Effector memory CD8-positive, alpha-beta T cell (primary cell): ENCODE data around the gene RNU2-63P.
"Not testable (repeated sequence)": the region's sequence is repeated elsewhere in the genome, so short reads cannot be mapped to it uniquely, and the experiment has no call there.

Experiments
- ATAC-seq: fragments of 150-1000 bp; cut with Tn5 transposase; replicated peaks from 2 replicates; pipeline ENCODE4 v1.10.0; 2021; ENCODE audit warnings: mild to moderate bottlenecking, moderate library complexity
- DNase-seq, 3 experiments: peaks; one replicate each; pipeline ENCODE4 v3.0.0; 2021
- H3K27ac Mint-ChIP-seq, 2 donors: one replicate each; pipeline ENCODE4 v1.8.0; 2022; ENCODE audit warnings: mild to moderate bottlenecking in 2 of 2, mixed read lengths in 2 of 2, moderate library complexity in 2 of 2
- H3K27me3 Mint-ChIP-seq, 2 donors: one replicate each; pipeline ENCODE4 v1.8.0; 2022; ENCODE audit warnings: mixed read lengths in 2 of 2
- H3K36me3 Mint-ChIP-seq: one replicate; pipeline ENCODE4 v1.8.0; 2022; ENCODE audit warnings: mild to moderate bottlenecking, moderate library complexity, mixed read lengths; ENCODE audit not compliant: insufficient read depth
- H3K4me1 Mint-ChIP-seq, 2 donors: one replicate each; pipeline ENCODE4 v1.8.0; 2022; ENCODE audit warnings: low read depth in 2 of 2, mixed read lengths in 2 of 2
- H3K4me3 Mint-ChIP-seq, 2 donors: one replicate each; pipeline ENCODE4 v1.8.0; 2022; ENCODE audit warnings: mild to moderate bottlenecking in 2 of 2, mixed read lengths in 2 of 2, moderate library complexity in 2 of 2
- H3K9me3 Mint-ChIP-seq, 2 donors: one replicate each; pipeline ENCODE4 v1.8.0; 2022; ENCODE audit warnings: mixed read lengths in 2 of 2

Gene RNU2-63P

GRCh38 chr2:88048541-88048940 is 32.2 kb upstream of the RNU2-63P start:
- DNase-seq (no peak), ATAC-seq (no peak)
- Mint-ChIP-seq H3K4me3 (no peak overlapping the region), H3K36me3 (peaks cover under 1% of the 10 kb centered on the region), H3K4me1 (peaks cover 11 to 31% of the 10 kb centered on the region in 2 donors), H3K27me3 (no peaks in the 10 kb centered on the region), H3K27ac (no peak overlapping the region), H3K9me3 (no peaks in the 10 kb centered on the region)

- H3K27ac Mint-ChIP-seq: peak overlapping the region in 1 of 2 donors; percentile 42
- H3K4me1 Mint-ChIP-seq: peaks cover 13 to 27% of the 10 kb centered on the region in 2 donors
- not testable (repeated sequence) for DNase-seq, H3K9me3 Mint-ChIP-seq, H3K27me3 Mint-ChIP-seq, H3K36me3 Mint-ChIP-seq, ATAC-seq, H3K4me3 Mint-ChIP-seq
Observed at GRCh38 chr2:88045561-88045960, 29.2 kb upstream of the RNU2-63P start.

GRCh38 chr2:88042476-88042875 is 26.1 kb upstream of the RNU2-63P start:
- peaks cover 18 to 36% of the 10 kb centered on the region in 2 donors for H3K4me1 Mint-ChIP-seq
- H3K4me3 Mint-ChIP-seq: no peak overlapping the region
- H3K27ac Mint-ChIP-seq: peak overlapping the region in 1 of 2 donors; percentile 84
- ATAC-seq (no peak), DNase-seq (no peak)
- no peaks in the 10 kb centered on the region for H3K9me3 Mint-ChIP-seq
- H3K36me3 Mint-ChIP-seq: no peaks in the 10 kb centered on the region
- no peaks in the 10 kb centered on the region for H3K27me3 Mint-ChIP-seq

- no peak for ATAC-seq
- Mint-ChIP-seq H3K4me3 (no peak overlapping the region), H3K9me3 (no peaks in the 10 kb centered on the region), H3K4me1 (peaks cover 14 to 39% of the 10 kb centered on the region in 2 donors), H3K36me3 (peaks cover 6% of the 10 kb centered on the region), H3K27ac (peak overlapping the region in 1 of 2 donors; percentile 6), H3K27me3 (no peaks in the 10 kb centered on the region)
- DNase-seq: no peak
Observed at GRCh38 chr2:88038263-88039105, 22.1 kb upstream of the RNU2-63P start.

- ATAC-seq (no peak), DNase-seq (no peak)
- peaks cover 12 to 27% of the 10 kb centered on the region in 2 donors for H3K4me1 Mint-ChIP-seq
- H3K4me3 Mint-ChIP-seq: no peak overlapping the region
- no peaks in the 10 kb centered on the region for H3K9me3 Mint-ChIP-seq
- H3K27me3 Mint-ChIP-seq: no peaks in the 10 kb centered on the region
- H3K36me3 Mint-ChIP-seq: peaks cover 19% of the 10 kb centered on the region
- no peak overlapping the region for H3K27ac Mint-ChIP-seq
Observed at GRCh38 chr2:88036606-88037005, 20.3 kb upstream of the RNU2-63P start.

GRCh38 chr2:88036182-88036581 is 19.8 kb upstream of the RNU2-63P start:
- H3K4me1 Mint-ChIP-seq: peaks cover 12 to 27% of the 10 kb centered on the region in 2 donors
- DNase-seq (no peak), ATAC-seq (no peak)
- no peaks in the 10 kb centered on the region for H3K27me3 Mint-ChIP-seq
- peaks cover 21% of the 10 kb centered on the region for H3K36me3 Mint-ChIP-seq
- no peaks in the 10 kb centered on the region for H3K9me3 Mint-ChIP-seq
- H3K4me3 Mint-ChIP-seq: no peak overlapping the region
- no peak overlapping the region for H3K27ac Mint-ChIP-seq

GRCh38 chr2:88032070-88032702 is 15.8 kb upstream of the RNU2-63P start:
- no peak for DNase-seq
- H3K9me3 Mint-ChIP-seq: no peaks in the 10 kb centered on the region
- peaks cover 2 to 5% of the 10 kb centered on the region in 2 donors for H3K4me1 Mint-ChIP-seq
- H3K27ac Mint-ChIP-seq: no peak overlapping the region
- no peak overlapping the region for H3K4me3 Mint-ChIP-seq
- ATAC-seq: no peak
- H3K36me3 Mint-ChIP-seq: peaks cover 45% of the 10 kb centered on the region
- H3K27me3 Mint-ChIP-seq: no peaks in the 10 kb centered on the region

GRCh38 chr2:88028931-88029330 is 12.6 kb upstream of the RNU2-63P start:
- ATAC-seq (no peak), DNase-seq (no peak)
- H3K27me3 Mint-ChIP-seq: no peaks in the 10 kb centered on the region
- H3K36me3 Mint-ChIP-seq: peaks cover 44% of the 10 kb centered on the region
- no peaks in the 10 kb centered on the region for H3K9me3 Mint-ChIP-seq
- peaks cover 0 to 2% of the 10 kb centered on the region in 2 donors for H3K4me1 Mint-ChIP-seq
- no peak overlapping the region for H3K4me3 Mint-ChIP-seq
- no peak overlapping the region for H3K27ac Mint-ChIP-seq

- no peak overlapping the region for H3K4me3 Mint-ChIP-seq
- peaks cover 34% of the 10 kb centered on the region for H3K36me3 Mint-ChIP-seq
- no peaks in the 10 kb centered on the region for H3K27me3 Mint-ChIP-seq
- peak overlapping the region in 1 of 2 donors; percentile 9 for H3K27ac Mint-ChIP-seq
- H3K9me3 Mint-ChIP-seq: no peaks in the 10 kb centered on the region
- ATAC-seq (no peak), DNase-seq (no peak)
- H3K4me1 Mint-ChIP-seq: peaks cover 0 to 2% of the 10 kb centered on the region in 2 donors
Observed at GRCh38 chr2:88027697-88028389, 11.5 kb upstream of the RNU2-63P start.

- H3K4me3 Mint-ChIP-seq: no peak overlapping the region
- H3K27me3 Mint-ChIP-seq: no peaks in the 10 kb centered on the region
- no peak overlapping the region for H3K27ac Mint-ChIP-seq
- no peaks in the 10 kb centered on the region for H3K4me1 Mint-ChIP-seq
- H3K9me3 Mint-ChIP-seq: no peaks in the 10 kb centered on the region
- ATAC-seq: no peak
- H3K36me3 Mint-ChIP-seq: peaks cover 19% of the 10 kb centered on the region
- no peak for DNase-seq
Observed at GRCh38 chr2:88024509-88024908, 8.2 kb upstream of the RNU2-63P start.

- H3K4me1 Mint-ChIP-seq: peaks cover 0 to 2% of the 10 kb centered on the region in 2 donors
- H3K4me3 Mint-ChIP-seq: no peak overlapping the region
- H3K27me3 Mint-ChIP-seq: no peaks in the 10 kb centered on the region
- H3K36me3 Mint-ChIP-seq: peaks cover under 1% of the 10 kb centered on the region
- no peaks in the 10 kb centered on the region for H3K9me3 Mint-ChIP-seq
- no peak for DNase-seq
- ATAC-seq: no peak
- no peak overlapping the region for H3K27ac Mint-ChIP-seq
Observed at GRCh38 chr2:88022669-88022921, 6.2 kb upstream of the RNU2-63P start.

- Mint-ChIP-seq H3K4me3 (no peak overlapping the region), H3K36me3 (peaks cover 19% of the 10 kb centered on the region), H3K27ac (no peak overlapping the region), H3K4me1 (peaks cover 11 to 14% of the 10 kb centered on the region in 2 donors), H3K9me3 (no peaks in the 10 kb centered on the region), H3K27me3 (no peaks in the 10 kb centered on the region)
- ATAC-seq (no peak), DNase-seq (no peak)
Observed at GRCh38 chr2:88019985-88020384, 3.6 kb upstream of the RNU2-63P start.

GRCh38 chr2:88018909-88019308 is 2.6 kb upstream of the RNU2-63P start:
- peaks cover 19% of the 10 kb centered on the region for H3K36me3 Mint-ChIP-seq
- H3K27me3 Mint-ChIP-seq: no peaks in the 10 kb centered on the region
- peaks cover 11 to 14% of the 10 kb centered on the region in 2 donors for H3K4me1 Mint-ChIP-seq

More at GRCh38 chr2:88018909-88019308, 2.6 kb upstream of the RNU2-63P start:
- DNase-seq (no peak), ATAC-seq (no peak)
- no peak overlapping the region for H3K27ac Mint-ChIP-seq
- H3K4me3 Mint-ChIP-seq: peak overlapping the region in 1 of 2 donors; percentile 21
- no peaks in the 10 kb centered on the region for H3K9me3 Mint-ChIP-seq
